ENCODE results near the gene HOXD9. TPM values are rescaled to one million over a fixed set of nuclear protein-coding genes. Genes with fewer than 3 reads are reported as not detected.

Gene HOXD9
- total RNA-seq, 4 donors from 2014 or later = 2.7 to 13.3 (median 7.5) TPM

DNA sequence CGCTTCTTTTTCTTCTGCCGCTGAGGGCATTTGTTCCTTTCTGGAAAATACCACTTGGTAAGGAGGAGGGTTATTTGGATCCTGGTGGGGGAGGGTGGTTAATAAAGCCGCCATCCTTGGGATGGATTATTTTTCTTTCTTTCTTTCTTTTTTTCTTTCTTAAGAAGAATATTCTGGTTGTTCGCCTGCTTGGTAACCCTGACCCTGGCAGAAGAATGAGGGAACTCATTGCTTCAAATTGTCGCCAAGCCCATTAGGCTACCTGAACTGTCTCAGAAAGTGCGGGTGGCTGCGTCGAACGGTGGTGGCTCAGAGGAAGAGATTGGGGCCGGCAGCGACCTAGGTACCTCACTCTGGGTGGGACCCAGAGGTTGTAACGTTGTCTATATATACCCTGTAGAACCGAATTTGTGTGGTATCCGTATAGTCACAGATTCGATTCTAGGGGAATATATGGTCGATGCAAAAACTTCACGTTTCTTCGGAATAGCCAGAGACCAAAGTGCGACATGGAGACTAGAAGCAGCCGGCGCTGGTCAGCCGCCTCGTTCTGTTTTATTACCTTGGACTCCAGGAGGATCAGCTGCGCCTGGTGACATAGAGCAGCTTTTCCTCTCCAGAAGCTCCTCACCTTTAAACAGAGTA is 27.5 kb downstream of the HOXD9 start:
- DNase-seq = no peak
- in situ Hi-C loops (cut with MboI; ENCODE audit: low pct_ligation_motif_present in 1 of 4, low pct_unique_long_range_greater_than_20kb in 1 of 4, low sequenced_read_pairs in 3 of 4) (loop anchor here in 3 of 4 donors (10.0 to 25.0 kb wide), 3 partner anchors 405 to 662 kb away; no protein-coding TSS in a partner anchor), intact Hi-C loops (cut with DNase I; ENCODE audit: low total_unique reads) (no loop called here)
- Histone ChIP-seq H3K4me1 (peaks cover 8 to 17% (median 13%) of the 10 kb centered on the region in 4 donors), H3K9me3 (no peaks in the 10 kb centered on the region), H3K27me3 (peaks cover 25% of the 10 kb centered on the region), H3K27ac (no peak overlapping the region), H3K36me3 (peaks cover 0 to 8% (median 0%) of the 10 kb centered on the region in 4 donors), H3K4me3 (no peak overlapping the region)
- TF ChIP-seq POLR2A (IDR thresholded peaks at IDR 0.05) (no peak), POLR2AphosphoS5 (IDR thresholded peaks at IDR 0.05) (no peak), EP300 (IDR thresholded peaks at IDR 0.05; ENCODE audit: low read depth) (no peak)
- TF ChIP-seq, protein P1, sequence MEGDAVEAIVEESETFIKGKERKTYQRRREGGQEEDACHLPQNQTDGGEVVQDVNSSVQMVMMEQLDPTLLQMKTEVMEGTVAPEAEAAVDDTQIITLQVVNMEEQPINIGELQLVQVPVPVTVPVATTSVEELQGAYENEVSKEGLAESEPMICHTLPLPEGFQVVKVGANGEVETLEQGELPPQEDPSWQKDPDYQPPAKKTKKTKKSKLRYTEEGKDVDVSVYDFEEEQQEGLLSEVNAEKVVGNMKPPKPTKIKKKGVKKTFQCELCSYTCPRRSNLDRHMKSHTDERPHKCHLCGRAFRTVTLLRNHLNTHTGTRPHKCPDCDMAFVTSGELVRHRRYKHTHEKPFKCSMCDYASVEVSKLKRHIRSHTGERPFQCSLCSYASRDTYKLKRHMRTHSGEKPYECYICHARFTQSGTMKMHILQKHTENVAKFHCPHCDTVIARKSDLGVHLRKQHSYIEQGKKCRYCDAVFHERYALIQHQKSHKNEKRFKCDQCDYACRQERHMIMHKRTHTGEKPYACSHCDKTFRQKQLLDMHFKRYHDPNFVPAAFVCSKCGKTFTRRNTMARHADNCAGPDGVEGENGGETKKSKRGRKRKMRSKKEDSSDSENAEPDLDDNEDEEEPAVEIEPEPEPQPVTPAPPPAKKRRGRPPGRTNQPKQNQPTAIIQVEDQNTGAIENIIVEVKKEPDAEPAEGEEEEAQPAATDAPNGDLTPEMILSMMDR (IDR thresholded peaks at IDR 0.05) = no peak
- 67 to 72% methylated on average over 14 to 24 of the region's 24 CpGs for WGBS, 2 donors (ENCODE audit: low coverage in 1 of 2)

DNA sequence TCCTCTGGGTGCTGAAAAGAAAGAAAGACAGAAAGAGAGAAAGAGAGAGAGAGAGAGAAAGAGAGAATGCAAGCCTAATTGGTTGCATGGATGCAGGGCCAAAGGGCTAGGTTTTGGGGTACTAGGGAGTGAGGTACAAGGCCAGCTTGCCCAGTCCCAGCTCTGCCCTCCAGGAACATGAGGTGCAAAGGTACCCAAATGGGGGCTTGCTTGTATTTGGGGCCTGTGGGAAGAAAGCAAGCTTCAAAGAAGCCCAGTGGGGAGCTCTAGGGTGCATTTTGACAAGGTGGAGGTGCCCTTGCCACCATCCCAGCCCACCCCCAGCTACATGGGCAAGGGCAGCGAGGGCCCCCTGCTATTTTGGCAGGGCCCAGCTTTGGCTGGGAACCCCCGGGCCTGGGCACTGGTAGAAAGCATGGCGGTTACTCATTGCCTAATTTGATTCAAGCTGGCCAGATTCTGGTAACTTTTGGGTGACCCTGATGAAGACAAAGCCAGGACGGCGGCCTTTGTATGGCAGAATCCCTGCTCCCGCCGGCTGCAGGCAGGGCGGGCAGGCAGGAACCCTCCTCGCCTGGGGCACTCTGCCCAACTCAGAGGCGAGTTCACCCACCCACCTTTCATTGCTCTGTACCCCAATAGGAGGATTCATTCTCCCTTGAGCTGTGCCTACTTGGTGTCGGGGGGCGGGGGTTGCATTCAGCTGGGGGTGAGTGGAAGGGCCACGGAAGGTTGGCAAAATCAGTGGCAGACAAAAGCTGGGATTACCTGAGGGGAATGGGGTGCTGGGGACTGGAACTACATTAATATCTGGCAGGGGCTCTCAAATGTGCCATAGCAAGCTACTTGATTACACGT is 28.3 kb downstream of the HOXD9 start:
- Histone ChIP-seq H3K36me3 (peaks cover 0 to 8% (median 0%) of the 10 kb centered on the region in 4 donors), H3K4me1 (peaks cover 5 to 10% (median 8%) of the 10 kb centered on the region in 4 donors), H3K27me3 (peaks cover 31% of the 10 kb centered on the region), H3K9me3 (no peaks in the 10 kb centered on the region), H3K27ac (no peak overlapping the region), H3K4me3 (no peak overlapping the region)
- WGBS, 2 donors (ENCODE audit: low coverage in 1 of 2) = 80 to 82% methylated on average over 1 to 14 of the region's 14 CpGs
- DNase-seq = no peak
- in situ Hi-C loops (cut with MboI; ENCODE audit: low pct_ligation_motif_present in 1 of 4, low pct_unique_long_range_greater_than_20kb in 1 of 4, low sequenced_read_pairs in 3 of 4) = no loop called here
- intact Hi-C loops (cut with DNase I; ENCODE audit: low total_unique reads) = no loop called here
- TF ChIP-seq EP300 (IDR thresholded peaks at IDR 0.05; ENCODE audit: low read depth) (no peak), POLR2AphosphoS5 (IDR thresholded peaks at IDR 0.05) (no peak), POLR2A (IDR thresholded peaks at IDR 0.05) (no peak)
- TF ChIP-seq, protein P1 (IDR thresholded peaks at IDR 0.05) = no peak

DNA sequence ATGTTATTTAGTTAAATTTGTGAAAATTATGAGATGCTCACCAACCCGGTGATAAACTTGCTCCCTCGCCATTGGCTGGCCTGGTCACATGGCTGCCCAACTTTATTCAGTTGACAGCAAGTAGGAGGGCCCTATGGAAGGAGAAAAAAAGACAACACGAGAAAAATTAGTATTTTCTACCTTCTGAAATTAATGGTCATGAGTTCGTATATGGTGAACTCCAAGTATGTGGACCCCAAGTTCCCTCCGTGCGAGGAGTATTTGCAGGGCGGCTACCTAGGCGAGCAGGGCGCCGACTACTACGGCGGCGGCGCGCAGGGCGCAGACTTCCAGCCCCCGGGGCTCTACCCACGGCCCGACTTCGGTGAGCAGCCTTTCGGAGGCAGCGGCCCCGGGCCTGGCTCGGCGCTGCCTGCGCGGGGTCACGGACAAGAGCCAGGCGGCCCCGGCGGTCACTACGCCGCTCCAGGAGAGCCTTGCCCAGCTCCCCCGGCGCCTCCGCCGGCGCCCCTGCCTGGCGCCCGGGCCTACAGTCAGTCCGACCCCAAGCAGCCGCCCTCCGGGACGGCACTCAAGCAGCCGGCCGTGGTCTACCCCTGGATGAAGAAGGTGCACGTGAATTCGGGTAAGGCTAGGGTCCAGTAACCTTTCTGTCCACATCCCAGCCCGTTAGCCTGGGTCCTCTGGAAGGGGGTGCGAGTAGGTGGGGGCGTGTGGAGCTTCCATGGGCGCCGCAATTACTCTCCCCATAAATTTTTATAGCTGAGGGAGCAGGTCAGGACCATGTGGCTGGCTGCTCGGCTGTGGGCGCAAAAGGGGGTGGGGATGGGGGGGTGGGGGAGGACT is 29.1 kb downstream of the HOXD9 start, which contains the start of gene HOXD4:
HOXD4 (plus strand) TSS at position 109 of the 846 bp plus-strand sequence; CDS start at position 193, 84 bp downstream.
- no peak for DNase-seq
- Histone ChIP-seq H3K27ac (peak within 1 kb of the TSS in 1 of 4 donors; percentile 19), H3K4me3 (peak within 1 kb of the TSS in 1 of 4 donors; percentile 2), H3K36me3 (peaks cover 0 to 8% (median 0%) of the 10 kb centered on the region in 4 donors), H3K4me1 (peaks cover 0 to 4% (median 3%) of the 10 kb centered on the region in 4 donors), H3K9me3 (no peaks in the 10 kb centered on the region), H3K27me3 (peaks cover 39% of the 10 kb centered on the region)
- 28 to 65% methylated on average over 4 to 50 of the region's 55 CpGs for WGBS, 2 donors (ENCODE audit: low coverage in 1 of 2)
- intact Hi-C loops (cut with DNase I; ENCODE audit: low total_unique reads) (no loop called here), in situ Hi-C loops (cut with MboI; ENCODE audit: low pct_ligation_motif_present in 1 of 4, low pct_unique_long_range_greater_than_20kb in 1 of 4, low sequenced_read_pairs in 3 of 4) (no loop called here)
- TF ChIP-seq POLR2AphosphoS5 (IDR thresholded peaks at IDR 0.05) (no peak), EP300 (IDR thresholded peaks at IDR 0.05; ENCODE audit: low read depth) (no peak), POLR2A (IDR thresholded peaks at IDR 0.05) (no peak)
- TF ChIP-seq, protein P1 (IDR thresholded peaks at IDR 0.05) = no peak

Measured in transverse colon (tissue), 4 donors.